ENCODE results near the gene MYO15B. TPM values are rescaled to one million over a fixed set of nuclear protein-coding genes. Genes with fewer than 3 reads are reported as not detected.
A peak's percentile ranks its signal among the peaks of the same experiment; 100 is the strongest.

MYO15B gene
- total RNA-seq, 1 experiment from 2014 or later: 30.3 TPM

DNA sequence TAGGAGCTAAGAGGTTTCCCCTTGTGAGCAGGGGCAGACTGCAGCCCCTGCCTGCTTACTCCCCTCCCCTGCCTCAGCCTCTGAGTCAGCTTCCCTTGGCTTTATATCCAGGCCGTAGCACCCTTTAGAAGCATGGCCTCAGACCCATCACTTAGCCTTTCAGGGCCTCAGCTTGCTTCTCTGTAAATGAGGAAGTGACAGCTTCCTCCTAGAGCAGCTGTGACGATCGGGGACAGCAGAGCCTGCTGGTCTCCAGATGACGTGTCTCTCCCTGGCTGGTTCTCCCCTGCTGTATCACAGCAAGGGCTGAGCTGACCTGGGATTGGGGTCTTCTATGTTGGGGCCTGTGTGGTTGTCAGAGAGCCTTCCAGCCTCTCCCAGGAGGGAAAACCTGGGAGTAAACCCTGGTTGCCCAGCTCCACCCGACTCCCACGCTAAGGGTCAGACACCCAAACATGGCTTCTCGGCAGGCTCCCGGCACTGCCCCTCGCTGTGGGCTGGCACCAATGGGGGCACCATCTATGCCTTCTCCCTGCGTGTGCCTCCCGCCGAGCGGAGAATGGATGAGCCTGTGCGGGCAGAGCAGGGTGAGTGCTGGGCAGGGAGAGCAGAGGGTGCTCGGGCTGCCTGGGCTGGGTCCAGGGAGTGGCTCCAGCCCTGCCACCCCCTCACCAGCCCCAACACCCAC, 16.3 kb upstream of the MYO15B start:
- intact Hi-C loops (cut with micrococcal nuclease): no loop called here
- Histone ChIP-seq H3K4me3 (replicated peaks in 1 of 2; ENCODE audit: low read depth in 1 of 2, low read length in 2 of 2) (no peak overlapping the region), H3K79me2 (ENCODE audit: insufficient read depth, low read length) (no peaks in the 10 kb centered on the region), H3K9ac (ENCODE audit: low read length) (no peak overlapping the region), H4K20me1 (ENCODE audit: insufficient read depth) (no peaks in the 10 kb centered on the region), H3K9me2 (ENCODE audit: insufficient read depth) (no peaks in the 10 kb centered on the region), H3K27me3 (ENCODE audit: insufficient read depth, low read length) (no peaks in the 10 kb centered on the region), H3K27ac (ENCODE audit: low read depth, low read length) (peak overlapping the region; percentile 10; the same call in 1 of the 2 replicates), H3K9me3 (ENCODE audit: control insufficient read depth in 1 of 2, insufficient read depth in 1 of 2, low read depth in 1 of 2, low read length in 2 of 2) (no peaks in the 10 kb centered on the region), H3K4me2 (ENCODE audit: low read length) (no peak overlapping the region), H2AFZ (ENCODE audit: low read depth, low read length, poor library complexity, severe bottlenecking) (no peak overlapping the region), H3K4me1 (ENCODE audit: control insufficient read depth in 1 of 2, insufficient read depth in 2 of 2, low read length in 2 of 2) (no peaks in the 10 kb centered on the region), H3K36me3 (ENCODE audit: control insufficient read depth in 1 of 2, insufficient read depth in 2 of 2, low read length in 2 of 2) (peaks cover 12 to 15% of the 10 kb centered on the region in 2 experiments; a peak in 3 of 4 replicates)
- ATAC-seq: no peak
- ChIA-PET RAD21 (ENCODE audit: low non-redundant PET in 1 of 2, low total read pairs in 2 of 2, uncharacterized antibody in 2 of 2, unreplicated experiment in 2 of 2) (no interaction called here), CTCF (no interaction called here), POLR2A (no interaction called here)
- DNase-seq (ENCODE audit: low read depth, low spot score): no peak
- TF ChIP-seq EGR1 (IDR thresholded peaks at IDR 0.05; ENCODE audit: low read depth) (no peak), JUND (IDR thresholded peaks at IDR 0.05) (no peak), RAD21 (IDR thresholded peaks at IDR 0.05; ENCODE audit: low read depth) (no peak), SIN3A (IDR thresholded peaks at IDR 0.05; ENCODE audit: low read depth) (no peak), SP1 (IDR thresholded peaks at IDR 0.05; ENCODE audit: low read depth) (no peak), FOSL1 (IDR thresholded peaks at IDR 0.05; ENCODE audit: low read depth) (no peak), CBX3 (IDR thresholded peaks at IDR 0.05; ENCODE audit: low read depth) (no peak), ZBTB33 (IDR thresholded peaks at IDR 0.05; ENCODE audit: extremely low read depth, insufficient replicate concordance, low read length) (no peak), ZNF274 (IDR thresholded peaks at IDR 0.05; ENCODE audit: low read depth, low read length) (no peak), ELF1 (IDR thresholded peaks at IDR 0.05; ENCODE audit: borderline replicate concordance, low read depth) (no peak), CTCF (IDR thresholded peaks at IDR 0.05 in 2 of 3, conservative IDR thresholded peaks at IDR 0.05 in 1 of 3; ENCODE audit: borderline replicate concordance in 1 of 3, insufficient read depth in 1 of 3, low read depth in 2 of 3, low read length in 2 of 3) (no peak), MAX (IDR thresholded peaks at IDR 0.05) (no peak), POLR2AphosphoS5 (IDR thresholded peaks at IDR 0.05; ENCODE audit: low read depth, low read length) (no peak), POLR2A (IDR thresholded peaks at IDR 0.05; ENCODE audit: borderline replicate concordance, extremely low read depth, insufficient read depth, insufficient read length) (no peak), EZH2 (IDR thresholded peaks at IDR 0.05) (no peak)
- TF ChIP-seq, protein P1, sequence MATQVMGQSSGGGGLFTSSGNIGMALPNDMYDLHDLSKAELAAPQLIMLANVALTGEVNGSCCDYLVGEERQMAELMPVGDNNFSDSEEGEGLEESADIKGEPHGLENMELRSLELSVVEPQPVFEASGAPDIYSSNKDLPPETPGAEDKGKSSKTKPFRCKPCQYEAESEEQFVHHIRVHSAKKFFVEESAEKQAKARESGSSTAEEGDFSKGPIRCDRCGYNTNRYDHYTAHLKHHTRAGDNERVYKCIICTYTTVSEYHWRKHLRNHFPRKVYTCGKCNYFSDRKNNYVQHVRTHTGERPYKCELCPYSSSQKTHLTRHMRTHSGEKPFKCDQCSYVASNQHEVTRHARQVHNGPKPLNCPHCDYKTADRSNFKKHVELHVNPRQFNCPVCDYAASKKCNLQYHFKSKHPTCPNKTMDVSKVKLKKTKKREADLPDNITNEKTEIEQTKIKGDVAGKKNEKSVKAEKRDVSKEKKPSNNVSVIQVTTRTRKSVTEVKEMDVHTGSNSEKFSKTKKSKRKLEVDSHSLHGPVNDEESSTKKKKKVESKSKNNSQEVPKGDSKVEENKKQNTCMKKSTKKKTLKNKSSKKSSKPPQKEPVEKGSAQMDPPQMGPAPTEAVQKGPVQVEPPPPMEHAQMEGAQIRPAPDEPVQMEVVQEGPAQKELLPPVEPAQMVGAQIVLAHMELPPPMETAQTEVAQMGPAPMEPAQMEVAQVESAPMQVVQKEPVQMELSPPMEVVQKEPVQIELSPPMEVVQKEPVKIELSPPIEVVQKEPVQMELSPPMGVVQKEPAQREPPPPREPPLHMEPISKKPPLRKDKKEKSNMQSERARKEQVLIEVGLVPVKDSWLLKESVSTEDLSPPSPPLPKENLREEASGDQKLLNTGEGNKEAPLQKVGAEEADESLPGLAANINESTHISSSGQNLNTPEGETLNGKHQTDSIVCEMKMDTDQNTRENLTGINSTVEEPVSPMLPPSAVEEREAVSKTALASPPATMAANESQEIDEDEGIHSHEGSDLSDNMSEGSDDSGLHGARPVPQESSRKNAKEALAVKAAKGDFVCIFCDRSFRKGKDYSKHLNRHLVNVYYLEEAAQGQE (IDR thresholded peaks at IDR 0.05; ENCODE audit: low read depth): no peak
- BruUV-seq (replicated peaks): no TSS peak

Measured in HCT116 (cell line).